ENCODE data around the gene ECPAS.
"Not testable (repeated sequence)": the region's sequence is repeated elsewhere in the genome, so short reads cannot be mapped to it uniquely, and the experiment has no call there.

ECPAS gene

DNA sequence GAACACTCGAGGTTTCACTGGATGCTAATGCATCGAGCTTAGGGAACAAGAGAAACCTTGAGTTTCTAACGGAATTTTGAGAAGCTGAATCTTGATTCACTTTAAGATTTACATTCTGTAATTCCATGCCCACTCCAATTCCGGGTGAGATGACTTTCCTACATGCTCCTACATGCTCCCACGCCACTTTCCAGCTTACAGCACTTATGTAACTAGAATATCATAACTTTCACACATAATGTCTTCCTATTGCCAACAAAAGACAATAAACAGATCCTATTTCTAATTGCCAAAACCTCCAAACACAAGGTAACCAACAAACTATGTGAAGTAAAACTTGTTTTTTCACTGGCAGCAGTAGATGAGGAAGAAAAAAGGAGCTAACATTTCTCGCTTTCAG lies 72.9 kb downstream of the ECPAS start:
- no peaks in the 10 kb centered on the region for H3K4me1 Mint-ChIP-seq
- no peak overlapping the region for H3K4me3 Mint-ChIP-seq
- H3K27ac Mint-ChIP-seq, result no peak overlapping the region
- H3K9me3 Mint-ChIP-seq, result peaks cover 2% of the 10 kb centered on the region
- H3K27me3 Mint-ChIP-seq, result no peaks in the 10 kb centered on the region
- H3K36me3 Mint-ChIP-seq, result peaks cover 50% of the 10 kb centered on the region

GRCh38 chr9:111407813-111408212 lies 76.4 kb downstream of the ECPAS start:
- Mint-ChIP-seq H3K27me3 (no peaks in the 10 kb centered on the region), H3K27ac (no peak overlapping the region)

GRCh38 chr9:111405701-111406100 lies 78.5 kb downstream of the ECPAS start:
- no peaks in the 10 kb centered on the region for H3K4me1 Mint-ChIP-seq
- peaks cover 25% of the 10 kb centered on the region for H3K9me3 Mint-ChIP-seq
- H3K27me3 Mint-ChIP-seq, result no peaks in the 10 kb centered on the region
- H3K27ac Mint-ChIP-seq, result no peak overlapping the region
- peaks cover 76% of the 10 kb centered on the region for H3K36me3 Mint-ChIP-seq
- H3K4me3 Mint-ChIP-seq, result no peak overlapping the region

More at GRCh38 chr9:111407813-111408212, 76.4 kb downstream of the ECPAS start:
- peaks cover 12% of the 10 kb centered on the region for H3K9me3 Mint-ChIP-seq
- H3K4me3 Mint-ChIP-seq, result no peak overlapping the region
- H3K4me1 Mint-ChIP-seq, result no peaks in the 10 kb centered on the region
- H3K36me3 Mint-ChIP-seq, result peaks cover 67% of the 10 kb centered on the region

GRCh38 chr9:111401486-111401885 lies 82.7 kb downstream of the ECPAS start:
- H3K27me3 Mint-ChIP-seq, H3K4me1 Mint-ChIP-seq, H3K27ac Mint-ChIP-seq, H3K4me3 Mint-ChIP-seq: not testable (repeated sequence)
- H3K9me3 Mint-ChIP-seq, result peaks cover 32% of the 10 kb centered on the region
- peaks cover 68% of the 10 kb centered on the region for H3K36me3 Mint-ChIP-seq

GRCh38 chr9:111400564-111400898 lies 83.7 kb downstream of the ECPAS start:
- Mint-ChIP-seq H3K4me1 (no peaks in the 10 kb centered on the region), H3K36me3 (peaks cover 65% of the 10 kb centered on the region), H3K27me3 (no peaks in the 10 kb centered on the region), H3K27ac (no peak overlapping the region), H3K4me3 (no peak overlapping the region), H3K9me3 (peaks cover 23% of the 10 kb centered on the region)

DNA sequence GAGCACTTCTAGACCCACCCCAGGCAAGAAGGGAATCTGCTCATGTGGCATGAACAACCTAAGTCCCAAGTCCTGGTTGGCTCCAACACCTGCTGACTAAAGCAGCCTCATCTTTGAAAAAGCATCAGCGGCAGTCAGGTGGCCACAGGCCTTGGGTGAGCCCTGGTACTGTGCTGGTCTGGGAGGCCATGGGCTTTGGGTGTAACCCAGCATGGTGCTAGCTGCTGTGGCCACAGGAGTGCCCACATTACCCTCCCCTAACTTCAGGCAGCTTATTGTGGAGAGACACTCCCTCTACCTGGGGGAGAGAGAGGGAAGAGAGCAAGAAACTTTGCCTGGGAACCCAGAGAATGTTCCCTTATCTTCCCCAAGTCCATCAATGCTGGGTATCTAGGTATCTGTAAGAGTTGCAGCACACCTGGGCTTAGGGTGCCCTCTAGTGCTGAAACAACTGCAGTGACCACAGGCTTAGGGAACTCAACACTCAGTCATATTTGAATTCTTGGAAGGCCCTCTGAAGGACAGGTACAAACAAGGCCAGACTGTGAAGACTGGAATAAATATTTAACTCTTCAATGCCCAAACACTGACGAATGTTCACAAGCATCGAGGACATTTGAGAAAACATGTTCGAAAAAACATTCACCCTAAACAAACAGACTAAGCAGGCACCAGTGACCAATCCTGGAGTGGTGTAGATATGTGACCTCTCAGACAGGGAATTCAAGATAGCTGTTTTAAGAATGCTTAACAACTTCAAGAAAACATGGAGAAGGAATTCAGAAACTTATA lies 84.2 kb downstream of the ECPAS start:
- H3K27ac Mint-ChIP-seq, result no peak overlapping the region

GRCh38 chr9:111399211-111399739 lies 84.9 kb downstream of the ECPAS start:
- no peaks in the 10 kb centered on the region for H3K27me3 Mint-ChIP-seq
- H3K36me3 Mint-ChIP-seq, result peaks cover 65% of the 10 kb centered on the region
- H3K4me1 Mint-ChIP-seq, result no peaks in the 10 kb centered on the region
- no peak overlapping the region for H3K27ac Mint-ChIP-seq
- no peak overlapping the region for H3K4me3 Mint-ChIP-seq
- peaks cover 19% of the 10 kb centered on the region for H3K9me3 Mint-ChIP-seq

More for the DNA sequence above, 84.2 kb downstream of the ECPAS start:
- no peaks in the 10 kb centered on the region for H3K27me3 Mint-ChIP-seq
- H3K9me3 Mint-ChIP-seq, result peaks cover 19% of the 10 kb centered on the region
- no peaks in the 10 kb centered on the region for H3K4me1 Mint-ChIP-seq
- no peak overlapping the region for H3K4me3 Mint-ChIP-seq
- peaks cover 66% of the 10 kb centered on the region for H3K36me3 Mint-ChIP-seq

DNA sequence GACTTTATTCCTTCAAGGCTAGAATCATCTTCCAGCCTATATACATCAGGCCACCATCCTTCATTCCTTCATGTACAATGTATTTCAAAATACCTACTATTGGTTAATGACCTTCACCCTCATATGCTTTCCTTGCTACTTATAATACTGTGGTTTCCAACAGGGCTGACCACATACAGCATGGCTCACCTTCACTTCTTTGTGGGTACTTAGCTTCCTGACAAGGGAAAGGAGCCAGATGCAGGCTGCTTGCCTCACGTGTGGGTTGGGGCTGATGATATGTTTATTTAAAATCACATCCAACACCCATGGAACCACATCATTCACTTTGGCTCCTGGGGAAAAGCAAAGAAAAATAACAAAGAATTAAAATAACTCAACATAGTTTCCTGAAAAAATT lies 90.2 kb downstream of the ECPAS start:
- no peak overlapping the region for H3K27ac Mint-ChIP-seq
- no peaks in the 10 kb centered on the region for H3K27me3 Mint-ChIP-seq
- H3K4me3 Mint-ChIP-seq, result no peak overlapping the region
- no peaks in the 10 kb centered on the region for H3K4me1 Mint-ChIP-seq
- peaks cover 50% of the 10 kb centered on the region for H3K36me3 Mint-ChIP-seq
- no peaks in the 10 kb centered on the region for H3K9me3 Mint-ChIP-seq

GRCh38 chr9:111389406-111389805 lies 94.8 kb downstream of the ECPAS start:
- no peak overlapping the region for H3K4me3 Mint-ChIP-seq
- no peaks in the 10 kb centered on the region for H3K27me3 Mint-ChIP-seq
- no peak overlapping the region for H3K27ac Mint-ChIP-seq
- H3K9me3 Mint-ChIP-seq, result no peaks in the 10 kb centered on the region
- no peaks in the 10 kb centered on the region for H3K4me1 Mint-ChIP-seq
- peaks cover 36% of the 10 kb centered on the region for H3K36me3 Mint-ChIP-seq

DNA sequence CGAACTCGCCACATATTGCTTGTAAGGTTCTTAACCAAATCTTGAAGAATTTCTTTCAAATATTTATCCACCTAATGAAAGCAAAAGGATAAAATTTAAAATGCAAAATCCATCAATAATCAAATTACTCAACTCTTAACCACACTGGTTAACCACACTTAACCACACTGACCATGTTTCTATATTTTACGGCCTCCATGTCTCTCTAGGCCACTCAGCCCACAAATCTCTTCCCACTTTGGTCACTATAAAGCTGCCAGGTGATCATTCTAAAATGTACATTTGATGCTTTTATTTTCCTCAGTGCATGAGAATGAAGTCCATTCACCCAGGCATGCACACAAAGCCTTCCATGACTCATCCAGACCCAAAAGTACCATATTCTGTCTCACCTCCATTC lies 97.8 kb downstream of the ECPAS start:
- Mint-ChIP-seq H3K36me3 (peaks cover 34% of the 10 kb centered on the region), H3K4me3 (no peak overlapping the region)

DNA sequence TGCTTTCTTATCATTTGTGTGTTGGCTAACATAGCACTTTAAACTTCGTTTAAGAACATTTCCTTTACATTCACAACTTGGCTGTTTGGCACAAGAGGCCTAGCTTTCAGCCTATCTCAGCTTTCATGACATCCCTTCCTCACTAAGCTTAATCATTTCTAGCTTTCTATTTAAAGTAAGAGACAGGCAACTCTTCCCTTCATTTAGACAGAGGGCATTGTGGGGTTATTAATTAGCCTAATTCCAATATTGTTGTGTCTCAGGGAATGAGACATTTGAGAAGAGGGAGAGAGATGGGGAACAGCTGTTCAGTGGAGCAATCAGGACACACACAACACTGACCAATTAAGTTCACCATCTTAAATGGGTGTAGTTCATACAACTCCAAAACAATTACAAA lies 103.2 kb downstream of the ECPAS start:
- H3K27me3 Mint-ChIP-seq, result no peaks in the 10 kb centered on the region
- H3K4me3 Mint-ChIP-seq, result no peak overlapping the region
- peaks cover 40% of the 10 kb centered on the region for H3K36me3 Mint-ChIP-seq
- H3K4me1 Mint-ChIP-seq, result no peaks in the 10 kb centered on the region
- no peak overlapping the region for H3K27ac Mint-ChIP-seq
- H3K9me3 Mint-ChIP-seq, result no peaks in the 10 kb centered on the region

More for the DNA sequence above, 97.8 kb downstream of the ECPAS start:
- Mint-ChIP-seq H3K27ac (no peak overlapping the region), H3K9me3 (no peaks in the 10 kb centered on the region), H3K27me3 (no peaks in the 10 kb centered on the region), H3K4me1 (no peaks in the 10 kb centered on the region)

- no peak overlapping the region for H3K27ac Mint-ChIP-seq
- H3K9me3 Mint-ChIP-seq, result no peaks in the 10 kb centered on the region
- no peaks in the 10 kb centered on the region for H3K4me1 Mint-ChIP-seq
- H3K4me3 Mint-ChIP-seq, result no peak overlapping the region
- H3K36me3 Mint-ChIP-seq, result peaks cover 46% of the 10 kb centered on the region
- no peaks in the 10 kb centered on the region for H3K27me3 Mint-ChIP-seq
These were observed 108.2 kb downstream of the ECPAS start for GRCh38 chr9:111375817-111376564.

DNA sequence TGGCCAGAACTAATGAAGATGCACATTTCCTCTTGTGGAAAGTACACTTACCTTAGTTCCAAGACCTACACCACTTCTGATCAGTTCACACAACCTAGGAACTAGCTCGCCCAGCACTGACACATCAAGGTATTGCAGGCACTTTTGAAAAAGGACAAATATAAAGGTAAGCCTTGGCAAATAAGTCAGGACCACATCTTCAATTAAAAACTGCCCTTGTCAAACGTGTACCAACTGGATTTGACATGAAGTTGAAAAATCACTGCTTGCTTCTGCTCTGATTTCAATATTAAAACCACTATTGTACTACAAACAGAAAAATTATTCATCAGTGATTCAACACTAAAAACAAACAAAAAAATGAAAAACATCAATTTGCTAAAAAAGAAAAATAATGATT lies 109.1 kb downstream of the ECPAS start:
- no peaks in the 10 kb centered on the region for H3K9me3 Mint-ChIP-seq
- H3K4me1 Mint-ChIP-seq, result no peaks in the 10 kb centered on the region
- H3K27ac Mint-ChIP-seq, result no peak overlapping the region

DNA sequence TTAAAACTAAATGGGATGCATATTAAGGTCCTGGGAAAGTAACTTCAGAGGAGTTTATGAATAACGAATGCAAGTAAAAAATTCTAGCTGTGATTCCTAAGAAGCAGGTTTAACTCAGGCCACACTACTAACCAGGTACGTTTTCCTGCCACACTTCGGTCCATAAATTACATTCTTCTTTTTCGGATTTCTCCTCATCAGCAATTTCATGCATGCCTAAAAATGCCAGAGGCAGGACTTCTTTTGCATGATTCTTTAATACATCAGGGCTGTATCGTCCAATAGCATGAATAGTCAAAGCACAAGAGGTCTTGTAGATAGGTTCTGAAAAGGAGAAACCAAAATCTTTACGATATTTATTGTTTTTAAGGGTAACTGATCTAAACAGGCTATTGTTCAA lies 111.9 kb downstream of the ECPAS start:
- H3K4me3 Mint-ChIP-seq, result no peak overlapping the region
- H3K9me3 Mint-ChIP-seq, result no peaks in the 10 kb centered on the region
- no peak overlapping the region for H3K27ac Mint-ChIP-seq
- no peaks in the 10 kb centered on the region for H3K4me1 Mint-ChIP-seq
- peaks cover 50% of the 10 kb centered on the region for H3K36me3 Mint-ChIP-seq
- H3K27me3 Mint-ChIP-seq, result no peaks in the 10 kb centered on the region

More for the DNA sequence above, 109.1 kb downstream of the ECPAS start:
- Mint-ChIP-seq H3K4me3 (no peak overlapping the region), H3K36me3 (peaks cover 46% of the 10 kb centered on the region), H3K27me3 (no peaks in the 10 kb centered on the region)

DNA sequence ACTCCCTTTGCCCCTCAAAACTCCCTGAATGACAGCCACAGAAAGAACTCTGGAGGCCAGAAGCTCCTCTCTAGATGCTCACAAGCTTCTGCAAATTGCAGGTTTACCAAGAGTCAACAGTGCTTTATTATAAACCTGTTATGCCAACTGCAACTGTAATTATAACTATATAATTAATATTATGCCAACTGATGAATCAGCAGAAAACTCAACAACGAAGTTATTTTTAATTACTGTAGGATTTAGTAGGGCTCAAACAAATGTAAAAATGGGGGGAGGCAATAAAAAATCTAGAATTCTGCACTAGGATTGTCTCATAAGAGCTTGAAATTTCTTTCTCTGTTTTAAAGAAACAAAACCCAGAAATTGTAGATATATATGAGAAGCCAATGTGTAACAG lies 117.2 kb downstream of the ECPAS start:
- H3K9me3 Mint-ChIP-seq, result no peaks in the 10 kb centered on the region
- peaks cover 47% of the 10 kb centered on the region for H3K36me3 Mint-ChIP-seq
- no peak overlapping the region for H3K4me3 Mint-ChIP-seq
- H3K4me1 Mint-ChIP-seq, result no peaks in the 10 kb centered on the region
- H3K27ac Mint-ChIP-seq, result no peak overlapping the region
- H3K27me3 Mint-ChIP-seq, result no peaks in the 10 kb centered on the region

- Mint-ChIP-seq H3K4me1 (no peaks in the 10 kb centered on the region), H3K36me3 (peaks cover 33% of the 10 kb centered on the region), H3K27me3 (no peaks in the 10 kb centered on the region), H3K4me3 (no peak overlapping the region), H3K27ac (no peak overlapping the region), H3K9me3 (no peaks in the 10 kb centered on the region)
These were observed 121.7 kb downstream of the ECPAS start for GRCh38 chr9:111362526-111362925.

Data from activated naive CD4-positive, alpha-beta T cell treated with anti-CD3 and anti-CD28 coated beads, Interleukin-2, amount 50 U/mL, for 24 hours (primary cell).